ENCODE measurements around the gene MYMX.
"Not testable (repeated sequence)": the region's sequence is repeated elsewhere in the genome, so short reads cannot be mapped to it uniquely, and the experiment has no call there.

The MYMX gene

GRCh38 chr6:44186635-44187025 lies 30.1 kb upstream of the MYMX start:
- no peak for DNase-seq (ENCODE audit: low spot score)

- DNase-seq (ENCODE audit: low spot score): no peak
Measured at GRCh38 chr6:44188819-44189218, 27.9 kb upstream of the MYMX start.

GRCh38 chr6:44189257-44189656 lies 27.5 kb upstream of the MYMX start:
- no peak for DNase-seq (ENCODE audit: low spot score)

- no peak for DNase-seq (ENCODE audit: low spot score)
Measured at GRCh38 chr6:44190715-44191114, 26.0 kb upstream of the MYMX start.

- no peak for DNase-seq (ENCODE audit: low spot score)
Measured at GRCh38 chr6:44192428-44193041, 24.2 kb upstream of the MYMX start.

GRCh38 chr6:44193307-44193910 lies 23.3 kb upstream of the MYMX start:
- DNase-seq (ENCODE audit: low spot score): no peak

GRCh38 chr6:44194326-44194725 lies 22.4 kb upstream of the MYMX start:
- no peak for DNase-seq (ENCODE audit: low spot score)

- DNase-seq (ENCODE audit: low spot score): not testable (repeated sequence)
Measured at GRCh38 chr6:44196351-44196750, 20.4 kb upstream of the MYMX start.

- DNase-seq (ENCODE audit: low spot score): no peak
Measured at GRCh38 chr6:44198684-44199083, 18.0 kb upstream of the MYMX start.

- DNase-seq (ENCODE audit: low spot score): no peak
Measured at GRCh38 chr6:44199883-44200282, 16.8 kb upstream of the MYMX start.

- DNase-seq (ENCODE audit: low spot score): no peak
Measured at GRCh38 chr6:44201200-44201599, 15.5 kb upstream of the MYMX start.

- DNase-seq (ENCODE audit: low spot score): no peak
Measured at GRCh38 chr6:44201638-44202303, 15.0 kb upstream of the MYMX start.

- DNase-seq (ENCODE audit: low spot score): no peak
Measured at GRCh38 chr6:44202332-44202971, 14.3 kb upstream of the MYMX start.

- DNase-seq (ENCODE audit: low spot score): no peak
Measured at GRCh38 chr6:44202972-44203750, 13.6 kb upstream of the MYMX start.

GRCh38 chr6:44203955-44204354 lies 12.8 kb upstream of the MYMX start:
- no peak for DNase-seq (ENCODE audit: low spot score)

- no peak for DNase-seq (ENCODE audit: low spot score)
Measured at GRCh38 chr6:44207966-44208365, 8.8 kb upstream of the MYMX start.

- DNase-seq (ENCODE audit: low spot score): no peak
Measured at GRCh38 chr6:44211284-44211683, 5.4 kb upstream of the MYMX start.

- DNase-seq (ENCODE audit: low spot score): no peak
Measured at GRCh38 chr6:44214307-44214706, 2.4 kb upstream of the MYMX start.

- DNase-seq (ENCODE audit: low spot score): no peak
Measured at GRCh38 chr6:44217332-44218143, 812 bp downstream of the MYMX start.

- no peak for DNase-seq (ENCODE audit: low spot score)
Measured at GRCh38 chr6:44219053-44219814, 2.5 kb downstream of the MYMX start.
